Kidney glomerular epithelial cell (primary cell): ENCODE data around the gene COL23A1.

Source experiments
- DNase-seq: peaks from one replicate; lab custom pipeline; 2025; lab: John Stamatoyannopoulos, UW

COL23A1 gene

GRCh38 chr5:178554311-178554710 is 35.9 kb downstream of the COL23A1 start:
- DNase-seq, result no peak

GRCh38 chr5:178553517-178553916 is 36.7 kb downstream of the COL23A1 start:
- DNase-seq, result no peak

GRCh38 chr5:178551468-178551867 is 38.7 kb downstream of the COL23A1 start:
- no peak for DNase-seq

GRCh38 chr5:178551059-178551458 is 39.1 kb downstream of the COL23A1 start:
- peak; percentile 52 for DNase-seq

GRCh38 chr5:178548746-178549145 is 41.4 kb downstream of the COL23A1 start:
- DNase-seq, result peak; percentile 33

GRCh38 chr5:178547753-178548415 is 42.3 kb downstream of the COL23A1 start:
- DNase-seq, result no peak

- DNase-seq, result no peak
Observed at GRCh38 chr5:178547052-178547666, 43.0 kb downstream of the COL23A1 start.

- DNase-seq, result no peak
Observed at GRCh38 chr5:178546675-178547033, 43.5 kb downstream of the COL23A1 start.

- DNase-seq, result no peak
Observed at GRCh38 chr5:178545941-178546674, 44.1 kb downstream of the COL23A1 start.

GRCh38 chr5:178545176-178545575 is 45.0 kb downstream of the COL23A1 start:
- DNase-seq, result no peak

- DNase-seq, result no peak
Observed at GRCh38 chr5:178544166-178544834, 45.9 kb downstream of the COL23A1 start.

- peak; percentile 71 for DNase-seq
Observed at GRCh38 chr5:178542455-178542854, 47.7 kb downstream of the COL23A1 start.

GRCh38 chr5:178540526-178540925 is 49.7 kb downstream of the COL23A1 start:
- no peak for DNase-seq

GRCh38 chr5:178538741-178539229 is 51.4 kb downstream of the COL23A1 start:
- no peak for DNase-seq

- no peak for DNase-seq
Observed at GRCh38 chr5:178537467-178538371, 52.5 kb downstream of the COL23A1 start.

GRCh38 chr5:178536541-178537466 is 53.4 kb downstream of the COL23A1 start:
- no peak for DNase-seq

- no peak for DNase-seq
Observed at GRCh38 chr5:178535299-178536175, 54.7 kb downstream of the COL23A1 start.

GRCh38 chr5:178533136-178533535 is 57.1 kb downstream of the COL23A1 start:
- DNase-seq, result no peak

GRCh38 chr5:178532666-178533065 is 57.5 kb downstream of the COL23A1 start:
- no peak for DNase-seq
